8988T (cell line): ENCODE data around the gene CHST11.
"Not testable (repeated sequence)": the region's sequence is repeated elsewhere in the genome, so short reads cannot be mapped to it uniquely, and the experiment has no call there.

Source experiments
- DNase-seq: peaks from one replicate; pipeline ENCODE4 v3.0.0; 2011

CHST11 gene

DNA sequence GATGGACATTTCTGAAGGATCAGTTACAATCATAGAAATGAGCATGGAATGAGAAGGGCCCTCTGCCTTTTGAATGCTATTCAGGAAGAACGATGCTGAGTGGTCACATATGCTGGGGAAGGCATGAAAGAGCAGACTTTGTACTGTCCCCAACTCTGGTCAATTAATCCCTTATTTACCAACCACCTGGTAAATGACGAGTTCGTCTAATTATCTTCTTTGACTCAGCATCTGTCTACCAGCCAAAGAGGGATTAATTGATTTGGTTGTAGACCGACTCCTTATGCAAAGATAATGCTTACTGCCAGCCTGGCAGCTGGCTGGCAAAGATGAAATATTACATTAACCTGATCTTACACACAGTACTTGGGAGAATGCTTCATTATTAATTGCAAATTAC lies 152.2 kb downstream of the CHST11 start:
- DNase-seq = no peak

DNA sequence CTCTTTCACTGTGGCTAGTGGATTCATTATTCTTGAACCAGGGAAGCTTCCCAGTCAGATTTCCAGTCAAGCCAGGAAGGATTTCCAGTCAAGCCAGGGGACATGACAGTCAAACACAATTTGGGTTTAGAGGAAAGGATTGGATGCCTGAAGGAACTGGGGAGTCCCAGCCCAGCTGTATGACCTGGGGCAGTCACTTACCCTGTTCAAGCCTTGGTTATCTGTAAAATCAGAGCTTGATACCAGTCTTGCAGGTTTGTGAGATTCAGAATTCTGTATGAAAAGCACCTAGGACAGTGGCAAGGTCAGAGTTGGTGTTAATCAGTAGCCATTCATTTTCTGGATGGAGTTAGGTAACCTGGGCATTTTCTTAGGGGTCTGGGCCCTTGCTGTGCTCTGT lies 152.7 kb downstream of the CHST11 start:
- DNase-seq = no peak

DNA sequence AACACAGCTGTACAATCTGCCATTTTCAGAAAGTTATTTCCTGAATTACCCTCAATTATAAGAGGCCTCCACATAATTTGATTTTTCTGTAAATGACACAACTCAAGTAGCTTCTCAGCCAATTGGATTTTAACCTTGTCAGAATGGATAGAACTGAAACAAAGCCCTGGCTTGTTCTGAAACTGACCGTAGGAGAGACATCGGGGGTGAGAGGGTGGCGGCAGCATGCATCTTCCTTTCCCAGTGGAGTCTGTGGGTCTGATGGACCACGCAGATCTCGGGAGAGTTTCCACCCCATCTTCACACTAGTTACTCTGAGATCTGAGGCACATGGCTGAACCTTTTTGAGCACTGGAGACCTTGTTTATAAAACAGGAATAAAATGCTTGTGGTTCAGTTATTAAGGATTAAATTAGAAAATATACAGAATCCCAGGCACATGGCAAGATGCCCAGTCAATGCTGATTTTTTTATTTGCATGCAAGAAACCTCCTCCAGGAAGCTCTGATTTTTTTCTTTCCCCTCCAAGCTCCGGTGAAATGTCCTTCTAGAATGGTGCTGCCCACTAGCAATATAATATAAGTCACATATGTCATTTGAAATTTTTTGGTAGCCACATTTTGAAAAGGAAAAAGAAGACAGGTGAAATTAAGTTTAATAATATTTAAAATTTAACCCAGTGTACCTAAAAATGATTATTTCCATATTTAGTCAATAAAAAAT lies 153.9 kb downstream of the CHST11 start:
- DNase-seq = no peak

DNA sequence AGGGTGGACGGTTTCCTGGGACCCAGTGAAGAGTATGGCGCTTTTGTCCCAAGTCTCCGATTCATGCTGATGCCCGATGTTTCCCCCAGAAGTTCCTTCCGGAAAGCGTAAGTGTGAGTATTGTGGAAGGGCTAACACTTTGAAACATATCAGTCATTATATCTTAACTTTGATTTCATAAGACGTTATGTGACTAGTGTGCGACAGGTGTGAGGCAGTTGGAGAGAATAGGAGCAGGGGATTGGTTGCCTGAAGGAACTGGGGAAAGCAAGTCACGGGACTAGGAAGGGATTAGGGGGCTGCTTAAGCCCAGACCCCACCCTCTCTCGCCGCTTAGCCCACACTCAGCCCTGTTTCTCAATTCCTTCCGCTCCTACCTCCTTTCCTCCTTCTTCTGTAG lies 154.9 kb downstream of the CHST11 start:
- no peak for DNase-seq

DNA sequence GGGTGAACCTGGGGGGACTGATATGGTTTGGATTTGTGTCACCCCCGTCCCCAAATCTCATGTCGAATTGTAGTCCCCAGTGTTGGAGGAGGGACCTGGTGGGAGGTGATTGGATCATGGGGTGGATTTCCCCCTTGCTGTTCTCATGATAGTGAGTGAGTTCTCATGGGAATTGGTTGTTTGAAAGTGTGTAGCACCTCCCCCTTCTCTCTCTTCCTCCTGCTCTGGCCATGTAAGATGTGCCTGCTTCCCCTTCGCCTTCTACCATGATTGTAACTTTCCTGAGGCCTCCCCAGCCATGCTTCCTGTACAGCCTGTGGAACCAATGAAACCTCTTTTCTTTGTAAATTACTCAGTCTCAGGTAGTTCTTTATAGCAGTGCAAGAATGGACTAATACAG lies 156.6 kb downstream of the CHST11 start:
- not testable (repeated sequence) for DNase-seq

DNA sequence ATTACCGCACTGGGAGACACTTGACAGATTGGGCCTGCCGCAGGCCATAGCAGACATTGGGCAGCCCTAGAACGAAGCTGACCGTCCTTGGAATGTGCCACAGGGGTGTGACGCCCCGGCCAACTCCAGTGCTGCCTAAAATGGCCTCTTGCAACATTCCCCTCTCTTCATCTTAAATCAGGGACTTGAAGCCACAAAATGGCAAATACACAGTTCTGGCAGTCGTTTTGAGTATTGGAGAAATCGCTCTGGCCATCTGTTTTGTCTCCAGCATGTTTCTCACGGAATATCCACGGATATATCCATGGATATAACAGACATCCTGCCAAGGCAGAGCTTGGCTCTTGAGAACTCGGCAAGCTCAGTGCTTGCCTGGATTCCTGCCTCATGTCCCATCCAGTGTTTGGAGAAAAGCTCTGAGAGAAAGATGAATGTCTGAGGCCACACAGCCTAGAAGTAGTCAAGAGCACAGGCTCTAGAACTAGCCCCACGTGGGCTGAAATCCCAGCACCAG lies 158.4 kb downstream of the CHST11 start:
- no peak for DNase-seq

DNA sequence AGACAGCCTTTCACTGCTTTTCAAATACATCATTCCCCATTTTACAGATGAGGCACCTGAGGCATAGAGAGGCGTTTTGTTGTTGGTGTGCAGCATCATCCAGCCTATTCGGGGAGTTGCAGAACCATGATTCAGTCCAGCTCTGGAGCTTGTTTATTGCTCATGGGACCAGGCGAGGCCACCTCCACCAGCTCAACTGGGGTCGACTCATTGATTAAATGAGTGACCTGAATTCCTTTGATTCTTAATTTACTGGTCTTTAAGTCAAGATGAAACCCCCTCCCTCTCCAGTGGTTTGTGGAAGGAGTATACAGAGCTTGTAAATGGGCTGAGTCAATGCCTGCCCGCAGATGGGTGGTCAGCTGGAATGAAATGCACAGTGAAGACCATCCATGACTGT lies 161.9 kb downstream of the CHST11 start:
- no peak for DNase-seq

DNA sequence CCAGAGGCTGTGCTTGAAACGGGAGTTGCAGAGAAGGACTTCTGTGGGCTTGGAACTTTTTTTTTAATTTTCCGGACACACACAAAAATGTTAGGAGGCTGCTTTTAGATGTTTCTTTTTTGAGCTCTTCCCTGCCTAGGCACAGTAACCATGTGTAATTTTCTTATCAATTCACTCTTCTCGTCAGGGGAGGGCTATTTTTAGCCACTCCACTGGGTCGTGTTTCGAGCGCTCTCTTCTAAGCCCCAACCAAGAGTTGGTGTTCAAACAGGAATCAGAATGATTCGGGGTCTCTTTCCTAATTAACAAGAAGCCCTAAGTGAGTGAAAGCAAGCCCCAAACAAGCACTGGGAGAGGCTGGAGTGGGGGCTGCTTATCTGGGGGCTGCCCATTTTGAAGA lies 162.6 kb downstream of the CHST11 start:
- no peak for DNase-seq

DNA sequence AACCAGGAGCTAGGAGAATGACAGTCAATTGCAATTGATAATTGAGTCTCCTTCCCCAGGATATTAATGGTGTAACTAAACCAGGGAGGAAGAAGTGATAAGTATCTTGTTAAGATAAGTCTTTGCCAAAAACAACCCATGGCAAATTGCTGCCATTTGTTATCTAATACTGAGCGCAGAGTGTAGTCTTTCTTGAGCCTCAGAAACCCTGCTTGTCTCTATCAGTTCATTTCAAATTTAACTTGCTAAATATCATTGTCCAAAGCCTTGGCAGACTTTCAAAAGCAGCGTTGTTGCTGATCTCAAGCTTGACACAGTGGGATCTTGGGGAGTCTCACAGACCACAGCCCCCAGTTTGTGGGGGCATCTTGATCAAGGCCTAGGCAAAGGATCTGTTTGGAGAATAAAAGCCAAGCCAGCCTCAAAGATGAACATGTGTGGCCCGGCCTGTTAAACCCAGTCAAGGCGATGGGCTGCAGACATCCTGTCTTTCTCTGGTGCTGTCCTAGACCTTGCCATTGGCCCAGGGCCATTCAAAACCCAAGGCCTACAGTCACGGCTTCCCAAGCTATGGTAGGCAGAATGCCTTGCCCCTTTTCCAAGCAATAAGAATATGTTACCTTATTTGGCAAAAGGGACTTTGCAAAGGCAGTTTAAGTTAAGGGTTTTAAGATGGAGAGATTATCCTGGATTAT lies 164.2 kb downstream of the CHST11 start:
- no peak for DNase-seq

DNA sequence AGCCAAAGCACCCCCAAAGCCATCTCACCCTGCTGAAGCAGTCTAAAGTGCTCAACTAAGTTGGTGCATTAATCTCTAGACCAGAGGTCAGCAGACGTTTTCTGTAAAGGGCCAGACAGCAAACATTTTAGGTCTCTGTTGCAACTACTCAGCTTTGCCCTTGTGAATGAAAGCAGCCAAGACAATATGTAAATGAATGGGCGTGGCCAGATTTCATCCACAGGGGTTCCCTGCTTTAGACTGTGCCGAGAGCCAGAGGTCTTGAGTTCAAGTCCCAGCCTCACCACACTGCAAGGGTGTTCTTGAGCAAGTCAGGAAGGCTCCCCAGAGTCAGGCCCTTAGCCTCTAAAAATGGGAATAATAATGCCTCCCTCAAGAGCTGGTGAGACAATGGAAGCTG lies 166.2 kb downstream of the CHST11 start:
- no peak for DNase-seq

DNA sequence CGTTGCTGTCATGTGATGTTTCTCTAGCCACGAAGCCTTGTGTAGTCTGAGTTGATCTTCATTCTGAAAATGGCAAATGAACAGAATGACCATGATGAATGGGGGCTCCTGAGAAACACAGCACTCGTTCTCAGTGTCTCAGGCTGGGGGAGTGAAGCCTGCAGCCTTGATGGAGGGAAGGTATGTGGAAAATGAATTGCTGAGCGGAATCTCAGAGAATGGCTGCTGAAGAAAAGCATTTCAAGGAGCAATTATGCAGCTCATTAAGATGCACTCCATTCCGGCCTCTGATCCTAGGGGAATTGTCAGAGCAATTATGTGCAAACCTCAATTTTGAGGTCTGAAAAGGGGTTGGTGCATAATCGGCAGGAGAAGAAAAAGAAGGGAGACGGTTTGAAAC lies 167.1 kb downstream of the CHST11 start:
- no peak for DNase-seq

DNA sequence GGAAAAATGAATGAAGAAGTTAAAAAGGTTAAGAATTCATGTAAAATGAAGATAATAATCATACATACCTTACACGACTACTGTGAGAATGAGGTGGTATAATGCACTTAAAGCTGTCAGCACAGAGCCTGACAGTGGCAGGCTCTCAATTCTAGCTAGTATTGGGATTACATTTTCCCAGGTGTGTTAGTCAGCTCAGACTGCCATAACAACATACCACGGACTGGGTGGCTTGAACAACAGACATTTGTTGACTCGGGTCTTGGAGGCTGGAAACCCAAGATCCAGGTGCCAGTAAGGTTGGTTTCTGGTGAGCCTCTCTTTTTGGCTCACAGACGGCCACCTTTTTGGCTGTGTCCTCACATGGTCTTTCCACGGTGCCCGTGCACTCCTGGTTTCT lies 167.8 kb downstream of the CHST11 start:
- DNase-seq = no peak

DNA sequence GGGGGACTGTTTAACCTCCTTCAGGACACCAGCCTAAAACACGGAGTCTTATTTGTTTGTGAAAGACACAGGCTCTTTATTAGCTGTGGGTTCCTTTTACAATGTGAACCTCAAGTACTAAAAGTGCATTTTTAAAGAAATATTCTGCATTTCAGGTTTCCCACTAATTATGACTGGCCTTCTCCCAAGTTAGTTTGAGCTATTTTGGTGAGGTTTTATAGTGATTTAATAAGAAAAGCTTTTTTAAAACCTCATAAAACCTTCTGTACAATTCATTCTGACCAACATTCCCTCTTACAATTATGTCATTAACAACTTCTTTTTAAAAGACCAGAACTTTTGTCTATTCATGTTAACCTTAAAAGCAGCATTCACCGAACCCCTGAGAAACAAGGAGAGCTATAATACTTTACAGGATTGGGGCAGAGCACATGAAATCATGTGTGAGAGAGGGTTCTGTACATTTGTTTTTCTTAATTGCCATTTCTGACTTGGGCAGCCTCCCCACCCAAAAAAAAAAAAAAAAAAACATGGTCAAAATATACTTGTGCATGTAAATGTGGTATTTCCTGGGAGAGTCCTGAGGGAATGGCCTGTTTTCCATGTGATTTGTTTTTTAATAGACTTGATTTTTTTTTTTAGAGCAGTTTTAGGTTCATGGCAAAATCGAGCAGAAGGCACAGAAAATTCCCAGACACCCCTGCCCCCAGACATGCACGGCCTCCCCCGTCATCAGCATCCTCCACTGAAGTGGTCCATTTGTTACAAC lies 169.5 kb downstream of the CHST11 start:
- DNase-seq = no peak

DNA sequence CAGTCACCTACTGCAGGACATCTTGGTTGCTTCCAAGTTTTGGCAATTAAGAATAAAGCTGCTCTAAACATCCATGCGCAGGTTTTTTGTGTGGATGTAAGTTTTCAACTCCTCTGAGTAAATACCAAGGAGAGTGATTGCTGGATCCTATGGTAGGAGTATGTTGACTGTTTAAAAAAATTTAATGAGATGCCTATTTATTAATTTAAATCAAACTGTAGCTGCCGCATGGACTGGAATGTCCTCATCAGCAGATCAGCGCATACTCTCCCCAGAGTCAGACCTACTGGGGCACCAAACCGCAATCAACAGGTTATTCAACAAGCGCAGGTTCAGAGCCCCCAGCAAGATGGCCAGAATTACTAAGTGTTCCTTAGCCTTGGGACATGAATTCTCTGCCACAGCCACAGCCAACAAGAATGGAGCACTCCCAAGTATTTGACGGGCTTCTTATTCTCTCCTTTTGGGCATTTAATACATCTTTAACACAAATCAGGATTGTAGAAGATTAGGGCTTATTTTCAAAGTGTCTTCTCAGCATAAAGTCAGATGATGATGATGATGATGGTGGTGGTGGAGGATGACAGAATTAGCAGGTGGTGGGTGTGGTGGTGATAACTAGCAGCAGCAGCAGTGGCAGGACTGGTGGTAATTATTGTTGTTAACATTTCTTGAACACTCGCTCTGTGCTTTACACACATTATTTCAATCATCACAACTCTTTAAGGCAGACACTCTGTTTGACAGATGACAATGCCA lies 170.7 kb downstream of the CHST11 start:
- DNase-seq = no peak

DNA sequence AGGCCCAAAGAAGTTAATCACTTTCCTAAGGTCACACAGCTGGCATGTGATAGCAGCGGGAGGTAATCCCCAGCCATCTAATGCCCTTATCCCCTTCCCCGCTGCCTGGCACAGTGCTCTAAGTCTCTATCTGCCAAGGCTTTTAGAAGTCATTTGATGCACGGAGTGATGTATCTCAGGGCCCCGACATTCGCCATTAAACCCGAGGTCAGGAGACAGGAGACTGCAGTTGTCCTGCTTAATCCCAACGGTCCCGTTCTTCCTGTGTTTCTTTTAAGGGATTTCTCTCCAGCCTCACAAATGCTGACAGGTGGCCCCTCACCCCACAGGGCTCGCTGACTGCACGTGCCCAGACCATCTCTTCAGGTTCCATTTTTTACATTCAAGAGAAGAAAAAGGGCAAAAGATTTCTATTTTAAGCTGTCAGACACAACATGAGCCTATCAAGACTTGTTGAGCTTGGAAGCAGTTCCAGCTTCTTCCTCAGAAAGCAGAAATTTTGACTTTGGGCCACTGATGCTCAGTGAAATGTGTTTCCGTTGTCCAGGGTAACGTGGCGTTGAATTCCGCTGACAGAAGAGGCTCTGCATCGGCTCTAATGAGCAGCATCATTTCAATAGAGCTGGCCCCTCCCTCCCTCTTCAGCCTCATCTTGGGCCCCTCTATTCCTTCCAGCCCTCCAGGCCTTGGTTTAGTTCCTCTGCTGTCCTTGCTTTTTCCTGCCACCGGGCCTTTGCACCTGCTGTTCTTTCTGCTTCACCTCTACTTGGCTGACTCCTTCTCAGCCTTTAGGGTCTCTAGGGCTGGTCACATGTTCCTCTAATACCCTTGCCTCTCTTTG lies 171.5 kb downstream of the CHST11 start:
- no peak for DNase-seq

DNA sequence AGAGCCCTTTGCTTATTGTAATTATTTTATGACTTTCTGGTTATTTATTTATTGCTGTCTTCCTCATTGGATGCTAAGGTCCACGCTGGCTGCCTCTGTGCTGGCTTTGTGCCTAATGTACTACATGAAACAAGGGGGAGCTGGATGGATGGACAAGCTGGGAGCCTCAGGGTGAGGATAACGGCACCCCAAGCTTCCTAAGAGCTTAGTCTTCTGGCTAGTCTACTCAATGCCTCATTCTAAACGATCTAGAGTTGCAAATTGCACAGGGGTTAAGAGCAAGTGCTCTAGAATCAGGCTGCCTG lies 172.0 kb downstream of the CHST11 start:
- DNase-seq = no peak

DNA sequence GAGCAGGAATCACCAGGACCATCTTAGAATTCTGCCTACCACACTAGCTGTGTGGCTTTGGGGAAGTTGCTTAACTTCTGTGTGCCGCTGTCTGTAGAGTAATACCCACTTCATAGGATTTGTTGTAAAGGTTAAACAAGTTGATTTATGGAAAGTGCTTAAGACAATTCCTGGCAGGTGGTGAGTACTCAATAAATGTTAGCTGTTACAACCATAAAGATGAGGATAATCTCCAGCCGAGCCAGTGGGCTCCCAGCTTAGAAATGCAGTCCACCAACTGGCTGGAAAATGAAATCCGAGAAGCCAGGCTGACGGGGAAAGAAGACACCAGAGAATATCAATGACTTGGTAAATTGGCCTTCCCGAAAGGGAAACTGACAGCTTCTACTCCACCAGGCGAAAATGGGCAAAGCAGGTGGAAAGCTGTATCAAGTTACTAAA lies 173.5 kb downstream of the CHST11 start:
- no peak for DNase-seq

DNA sequence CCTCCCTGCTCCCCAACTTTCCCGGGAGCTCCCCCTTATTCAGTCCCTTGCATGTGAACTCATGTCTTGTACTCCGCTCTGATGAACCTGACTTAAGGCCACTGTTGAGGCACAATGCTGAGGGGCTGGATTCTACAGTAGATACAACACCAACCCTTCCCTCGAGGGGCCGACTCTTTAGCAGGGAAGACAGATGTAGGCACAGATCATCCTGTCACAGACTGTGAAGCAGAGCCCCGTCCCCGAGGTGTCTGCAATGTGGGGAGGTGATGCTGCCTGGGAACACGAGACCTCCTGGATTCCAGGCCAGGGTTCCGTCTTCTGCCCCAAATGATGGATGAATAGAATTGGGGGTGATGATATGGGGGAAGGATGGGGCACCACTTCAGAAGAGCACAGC lies 175.1 kb downstream of the CHST11 start:
- DNase-seq = no peak

DNA sequence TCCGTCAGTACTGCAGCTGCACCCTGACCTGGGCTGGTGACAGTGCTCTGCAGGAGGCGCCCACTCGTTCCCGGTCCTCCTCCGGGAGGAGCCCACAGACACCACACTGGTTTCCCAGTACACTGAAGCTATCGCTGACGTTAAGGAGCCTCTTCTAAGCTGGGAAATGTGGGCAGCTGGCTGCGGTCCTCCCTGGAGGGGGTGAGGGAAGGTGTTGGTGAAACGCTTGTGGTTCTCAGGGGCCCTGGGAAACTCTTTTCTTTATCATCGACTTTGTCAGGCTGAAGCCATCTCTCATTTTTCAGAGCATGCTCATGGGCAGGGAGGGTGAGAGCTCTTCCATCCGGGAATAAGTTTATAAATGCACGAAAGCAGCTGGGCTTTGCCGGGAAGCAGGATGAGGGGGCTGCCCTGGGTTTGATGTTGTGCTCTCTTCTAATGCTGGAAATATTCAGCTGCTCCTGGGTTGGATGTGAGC lies 176.0 kb downstream of the CHST11 start:
- no peak for DNase-seq

DNA sequence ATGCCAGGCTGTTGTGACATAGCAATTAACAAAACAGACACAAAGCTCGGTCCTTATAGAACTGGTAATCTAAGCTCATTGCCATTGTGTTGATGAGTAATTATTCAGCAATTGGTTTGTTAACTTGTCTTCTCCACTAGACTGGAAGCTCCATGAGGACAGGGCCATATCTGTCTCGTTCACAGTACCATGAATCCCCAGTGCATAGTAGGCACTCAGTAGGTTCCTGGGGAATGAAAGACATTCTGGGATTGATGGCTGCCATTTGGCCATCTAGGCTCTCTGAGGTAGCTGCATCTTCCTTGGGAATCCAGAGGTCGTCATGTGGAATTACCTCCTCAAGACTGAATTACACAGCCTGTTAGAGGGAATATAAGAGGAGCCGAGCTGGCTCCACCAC lies 177.3 kb downstream of the CHST11 start:
- no peak for DNase-seq

DNA sequence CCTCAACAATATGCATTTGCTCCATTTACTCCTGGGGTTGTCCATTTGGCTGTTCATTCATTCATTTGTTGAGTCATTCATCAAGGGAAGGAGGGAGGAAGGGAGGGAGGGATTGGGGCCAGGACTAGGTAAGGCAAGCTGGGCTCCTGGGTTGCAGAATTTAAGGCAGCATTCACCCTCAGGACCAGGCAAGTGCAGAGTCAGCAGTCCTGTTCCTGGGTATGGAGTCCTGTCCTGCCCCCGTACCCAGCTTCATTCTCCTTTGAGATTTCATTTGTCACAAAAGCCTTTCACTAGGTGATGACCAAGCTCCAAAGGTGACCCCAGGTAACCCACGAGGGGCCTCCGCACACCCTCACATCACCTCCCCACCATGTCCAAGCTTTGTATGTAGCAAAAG lies 178.1 kb downstream of the CHST11 start:
- no peak for DNase-seq
